ENCODE data around the gene SLC25A1.

DNA sequence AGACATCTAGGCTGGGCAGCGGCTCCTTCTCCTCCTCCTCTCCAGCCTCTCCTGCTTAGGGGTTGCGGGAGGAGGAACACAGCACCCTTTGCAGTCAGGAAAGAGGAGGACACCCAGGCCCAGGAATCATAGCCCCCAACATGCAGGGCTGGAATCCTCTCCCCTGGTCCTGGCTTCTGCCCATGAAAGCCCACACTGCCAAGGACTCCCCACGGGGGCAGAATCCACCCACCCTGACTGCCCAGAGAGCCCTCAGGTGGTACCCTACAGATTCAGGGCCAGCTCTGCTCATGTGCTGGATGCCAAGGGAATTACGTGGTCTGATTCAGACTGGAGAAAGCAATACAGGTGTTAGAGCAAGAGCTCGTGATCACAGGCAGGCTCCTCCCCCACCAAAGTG lies 38.6 kb downstream of the SLC25A1 start:
- TF ChIP-seq, protein P1, sequence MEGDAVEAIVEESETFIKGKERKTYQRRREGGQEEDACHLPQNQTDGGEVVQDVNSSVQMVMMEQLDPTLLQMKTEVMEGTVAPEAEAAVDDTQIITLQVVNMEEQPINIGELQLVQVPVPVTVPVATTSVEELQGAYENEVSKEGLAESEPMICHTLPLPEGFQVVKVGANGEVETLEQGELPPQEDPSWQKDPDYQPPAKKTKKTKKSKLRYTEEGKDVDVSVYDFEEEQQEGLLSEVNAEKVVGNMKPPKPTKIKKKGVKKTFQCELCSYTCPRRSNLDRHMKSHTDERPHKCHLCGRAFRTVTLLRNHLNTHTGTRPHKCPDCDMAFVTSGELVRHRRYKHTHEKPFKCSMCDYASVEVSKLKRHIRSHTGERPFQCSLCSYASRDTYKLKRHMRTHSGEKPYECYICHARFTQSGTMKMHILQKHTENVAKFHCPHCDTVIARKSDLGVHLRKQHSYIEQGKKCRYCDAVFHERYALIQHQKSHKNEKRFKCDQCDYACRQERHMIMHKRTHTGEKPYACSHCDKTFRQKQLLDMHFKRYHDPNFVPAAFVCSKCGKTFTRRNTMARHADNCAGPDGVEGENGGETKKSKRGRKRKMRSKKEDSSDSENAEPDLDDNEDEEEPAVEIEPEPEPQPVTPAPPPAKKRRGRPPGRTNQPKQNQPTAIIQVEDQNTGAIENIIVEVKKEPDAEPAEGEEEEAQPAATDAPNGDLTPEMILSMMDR (IDR thresholded peaks at IDR 0.05): no peak
- no peak for TF ChIP-seq POLR2A (IDR thresholded peaks at IDR 0.05; ENCODE audit: low read length)
- TF ChIP-seq, protein P2, sequence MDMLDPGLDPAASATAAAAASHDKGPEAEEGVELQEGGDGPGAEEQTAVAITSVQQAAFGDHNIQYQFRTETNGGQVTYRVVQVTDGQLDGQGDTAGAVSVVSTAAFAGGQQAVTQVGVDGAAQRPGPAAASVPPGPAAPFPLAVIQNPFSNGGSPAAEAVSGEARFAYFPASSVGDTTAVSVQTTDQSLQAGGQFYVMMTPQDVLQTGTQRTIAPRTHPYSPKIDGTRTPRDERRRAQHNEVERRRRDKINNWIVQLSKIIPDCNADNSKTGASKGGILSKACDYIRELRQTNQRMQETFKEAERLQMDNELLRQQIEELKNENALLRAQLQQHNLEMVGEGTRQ (IDR thresholded peaks at IDR 0.05): no peak
- TF ChIP-seq GATA3 (IDR thresholded peaks at IDR 0.05; ENCODE audit: borderline replicate concordance): no peak
- no peak for TF ChIP-seq SMC3 (IDR thresholded peaks at IDR 0.05)
- TF ChIP-seq, protein P3, sequence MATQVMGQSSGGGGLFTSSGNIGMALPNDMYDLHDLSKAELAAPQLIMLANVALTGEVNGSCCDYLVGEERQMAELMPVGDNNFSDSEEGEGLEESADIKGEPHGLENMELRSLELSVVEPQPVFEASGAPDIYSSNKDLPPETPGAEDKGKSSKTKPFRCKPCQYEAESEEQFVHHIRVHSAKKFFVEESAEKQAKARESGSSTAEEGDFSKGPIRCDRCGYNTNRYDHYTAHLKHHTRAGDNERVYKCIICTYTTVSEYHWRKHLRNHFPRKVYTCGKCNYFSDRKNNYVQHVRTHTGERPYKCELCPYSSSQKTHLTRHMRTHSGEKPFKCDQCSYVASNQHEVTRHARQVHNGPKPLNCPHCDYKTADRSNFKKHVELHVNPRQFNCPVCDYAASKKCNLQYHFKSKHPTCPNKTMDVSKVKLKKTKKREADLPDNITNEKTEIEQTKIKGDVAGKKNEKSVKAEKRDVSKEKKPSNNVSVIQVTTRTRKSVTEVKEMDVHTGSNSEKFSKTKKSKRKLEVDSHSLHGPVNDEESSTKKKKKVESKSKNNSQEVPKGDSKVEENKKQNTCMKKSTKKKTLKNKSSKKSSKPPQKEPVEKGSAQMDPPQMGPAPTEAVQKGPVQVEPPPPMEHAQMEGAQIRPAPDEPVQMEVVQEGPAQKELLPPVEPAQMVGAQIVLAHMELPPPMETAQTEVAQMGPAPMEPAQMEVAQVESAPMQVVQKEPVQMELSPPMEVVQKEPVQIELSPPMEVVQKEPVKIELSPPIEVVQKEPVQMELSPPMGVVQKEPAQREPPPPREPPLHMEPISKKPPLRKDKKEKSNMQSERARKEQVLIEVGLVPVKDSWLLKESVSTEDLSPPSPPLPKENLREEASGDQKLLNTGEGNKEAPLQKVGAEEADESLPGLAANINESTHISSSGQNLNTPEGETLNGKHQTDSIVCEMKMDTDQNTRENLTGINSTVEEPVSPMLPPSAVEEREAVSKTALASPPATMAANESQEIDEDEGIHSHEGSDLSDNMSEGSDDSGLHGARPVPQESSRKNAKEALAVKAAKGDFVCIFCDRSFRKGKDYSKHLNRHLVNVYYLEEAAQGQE (IDR thresholded peaks at IDR 0.05): no peak
- no peak for TF ChIP-seq NR3C1 (IDR thresholded peaks at IDR 0.05)
- no peak for TF ChIP-seq ZFP36 (IDR thresholded peaks at IDR 0.05; ENCODE audit: borderline replicate concordance, partially characterized antibody)
- TF ChIP-seq EP300 (IDR thresholded peaks at IDR 0.05): no peak
- TF ChIP-seq, protein P4, sequence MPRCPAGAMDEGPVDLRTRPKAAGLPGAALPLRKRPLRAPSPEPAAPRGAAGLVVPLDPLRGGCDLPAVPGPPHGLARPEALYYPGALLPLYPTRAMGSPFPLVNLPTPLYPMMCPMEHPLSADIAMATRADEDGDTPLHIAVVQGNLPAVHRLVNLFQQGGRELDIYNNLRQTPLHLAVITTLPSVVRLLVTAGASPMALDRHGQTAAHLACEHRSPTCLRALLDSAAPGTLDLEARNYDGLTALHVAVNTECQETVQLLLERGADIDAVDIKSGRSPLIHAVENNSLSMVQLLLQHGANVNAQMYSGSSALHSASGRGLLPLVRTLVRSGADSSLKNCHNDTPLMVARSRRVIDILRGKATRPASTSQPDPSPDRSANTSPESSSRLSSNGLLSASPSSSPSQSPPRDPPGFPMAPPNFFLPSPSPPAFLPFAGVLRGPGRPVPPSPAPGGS (IDR thresholded peaks at IDR 0.05): no peak
- TF ChIP-seq, protein P5, sequence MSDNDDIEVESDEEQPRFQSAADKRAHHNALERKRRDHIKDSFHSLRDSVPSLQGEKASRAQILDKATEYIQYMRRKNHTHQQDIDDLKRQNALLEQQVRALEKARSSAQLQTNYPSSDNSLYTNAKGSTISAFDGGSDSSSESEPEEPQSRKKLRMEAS (IDR thresholded peaks at IDR 0.05): no peak

Measured in A549 (cell line).